Lower leg skin (tissue), 3 donors: ENCODE measurements around the gene NUSAP1.

Experiments
- CTCF ChIP-seq, 3 donors: fragments of 450-650 bp; IDR thresholded peaks; one replicate each; pipeline ENCODE4 v1.5.1; 2016; ENCODE audit warnings: antibody characterized with exemption in 3 of 3, mild to moderate bottlenecking in 3 of 3, moderate library complexity in 2 of 3
- POLR2A ChIP-seq, 2 donors: fragments of 450-650 bp; IDR thresholded peaks; one replicate each; pipeline ENCODE4 v1.6.1; 2016 to 2017; ENCODE audit warnings: antibody characterized with exemption in 2 of 2, mild to moderate bottlenecking in 1 of 2, moderate library complexity in 1 of 2

DNA sequence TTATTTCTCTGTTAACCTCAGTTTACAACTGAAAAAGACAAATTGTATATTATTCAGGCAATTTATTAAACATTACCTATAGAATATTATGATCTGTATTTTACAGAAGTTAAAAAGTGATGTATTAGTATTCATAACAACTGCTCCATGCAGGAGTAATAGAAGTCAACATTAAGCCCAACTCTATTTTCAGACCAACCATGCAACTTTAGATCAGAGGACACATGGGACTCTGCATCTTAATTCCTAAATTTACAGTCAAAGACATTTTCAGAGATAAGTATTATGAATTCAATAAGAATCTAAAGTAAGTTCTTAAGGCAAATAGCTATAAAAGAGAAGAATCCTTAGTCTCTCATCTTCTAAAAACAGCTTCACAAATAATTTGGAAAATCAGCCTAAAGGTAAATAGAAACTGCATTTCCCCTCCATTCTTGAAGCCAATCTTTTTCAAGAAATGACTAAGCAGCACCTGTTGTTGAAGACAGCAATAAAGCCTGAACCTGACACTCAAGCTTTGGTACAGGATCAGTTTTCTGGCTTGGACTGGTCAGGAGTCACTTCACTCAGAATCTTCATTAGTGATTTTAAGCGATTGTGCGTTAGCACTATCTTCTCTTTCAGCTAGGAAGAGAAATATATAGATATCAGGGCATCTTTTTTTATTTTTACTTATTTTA lies 23.3 kb upstream of the NUSAP1 start:
- TF ChIP-seq CTCF (IDR thresholded peaks at IDR 0.05) (no peak), POLR2A (IDR thresholded peaks at IDR 0.05) (no peak)
